Thyroid gland (tissue), 4 donors: ENCODE data around the gene AGBL4. TPM values are rescaled to one million over a fixed set of nuclear protein-coding genes. Genes with fewer than 3 reads are reported as not detected.

Experiments used
- DNase-seq, 2 donors: peaks; one replicate each; pipeline ENCODE4 v3.0.0-alpha.2; 2019
- H3K27ac ChIP-seq, 3 donors: fragments of 200-600 bp; sonication (generic); 1 replicate in 2 of 3; 2 replicates in 1 of 3; pipeline ENCODE4 v1.5.1; 2016 to 2019; ENCODE audit warnings: mild to moderate bottlenecking in 1 of 3, moderate library complexity in 1 of 3
- H3K27me3 ChIP-seq: fragments of 200-600 bp; sonication (generic); one replicate; pipeline ENCODE4 v1.5.1; 2019
- H3K36me3 ChIP-seq, 2 donors: fragments of 200-600 bp; sonication (generic); one replicate each; pipeline ENCODE4 v1.5.1; 2016 to 2019
- H3K4me1 ChIP-seq, 2 donors: fragments of 200-600 bp; sonication (generic); one replicate each; pipeline ENCODE4 v1.5.1; 2017 to 2019
- H3K4me3 ChIP-seq, 3 donors: fragments of 200-600 bp; sonication (generic); replicated peaks in 1 of 3; 1 replicate in 2 of 3; 2 replicates in 1 of 3; pipeline ENCODE4 v1.5.1; 2016; ENCODE audit warnings: mild to moderate bottlenecking in 1 of 3
- H3K9me3 ChIP-seq: fragments of 200-600 bp; sonication (generic); one replicate; pipeline ENCODE4 v1.5.1; 2017
- POLR2A ChIP-seq, 2 donors: fragments of 450-650 bp; IDR thresholded peaks; one replicate each; pipeline ENCODE4 v1.6.1; 2017; ENCODE audit warnings: antibody characterized with exemption in 2 of 2, mild to moderate bottlenecking in 2 of 2, moderate library complexity in 1 of 2
- WGBS, 2 donors: methylation state at CpG; one replicate each; pipeline ENCODE4 v1.1.5; 2017; 5-methylcytosine and 5-hydroxymethylcytosine counted together
- intact Hi-C: fragments of 100-400 bp; cut with DNase I; formaldehyde crosslinking; loops from one replicate; pipeline ENCODE4 v1.15.1; 2023
- total RNA-seq, 4 donors: library from RNA; depleted of rRNA; stranded (reverse); fragments of >200 nt; gene quantifications; one replicate each; pipeline ENCODE4 v1.2.3, GENCODE V29; 2016
- TF ChIP-seq, protein P1 (sequence below), 6 experiments: fragments of 200-600 bp in 3 of 6; fragments of 450-650 bp in 3 of 6; sonication (generic) in 3 of 6; IDR thresholded peaks; one replicate each; pipeline ENCODE4 v1.5.1; 2016 to 2019; ENCODE audit warnings: antibody characterized with exemption in 6 of 6, mild to moderate bottlenecking in 2 of 6, inconsistent platforms in 1 of 6, moderate library complexity in 1 of 6

AGBL4 gene
- total RNA-seq, 4 donors from 2014 or later, result 2.1 to 6.0 (median 4.8) TPM

GRCh38 chr1:48715921-48716320 lies 1307.8 kb downstream of the AGBL4 start:
- no peaks in the 10 kb centered on the region for H3K9me3 ChIP-seq
- H3K4me1 ChIP-seq, result no peaks in the 10 kb centered on the region
- no peak for DNase-seq
- intact Hi-C loops, result no loop called here
- H3K27me3 ChIP-seq, result no peaks in the 10 kb centered on the region
- H3K36me3 ChIP-seq, result no peaks in the 10 kb centered on the region
- 87 to 89% methylated on average over 5 of the region's 5 CpGs for WGBS, 2 donors
- no peak overlapping the region for H3K27ac ChIP-seq
- TF ChIP-seq, protein P1, sequence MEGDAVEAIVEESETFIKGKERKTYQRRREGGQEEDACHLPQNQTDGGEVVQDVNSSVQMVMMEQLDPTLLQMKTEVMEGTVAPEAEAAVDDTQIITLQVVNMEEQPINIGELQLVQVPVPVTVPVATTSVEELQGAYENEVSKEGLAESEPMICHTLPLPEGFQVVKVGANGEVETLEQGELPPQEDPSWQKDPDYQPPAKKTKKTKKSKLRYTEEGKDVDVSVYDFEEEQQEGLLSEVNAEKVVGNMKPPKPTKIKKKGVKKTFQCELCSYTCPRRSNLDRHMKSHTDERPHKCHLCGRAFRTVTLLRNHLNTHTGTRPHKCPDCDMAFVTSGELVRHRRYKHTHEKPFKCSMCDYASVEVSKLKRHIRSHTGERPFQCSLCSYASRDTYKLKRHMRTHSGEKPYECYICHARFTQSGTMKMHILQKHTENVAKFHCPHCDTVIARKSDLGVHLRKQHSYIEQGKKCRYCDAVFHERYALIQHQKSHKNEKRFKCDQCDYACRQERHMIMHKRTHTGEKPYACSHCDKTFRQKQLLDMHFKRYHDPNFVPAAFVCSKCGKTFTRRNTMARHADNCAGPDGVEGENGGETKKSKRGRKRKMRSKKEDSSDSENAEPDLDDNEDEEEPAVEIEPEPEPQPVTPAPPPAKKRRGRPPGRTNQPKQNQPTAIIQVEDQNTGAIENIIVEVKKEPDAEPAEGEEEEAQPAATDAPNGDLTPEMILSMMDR (IDR thresholded peaks at IDR 0.05), result no peak
- no peak for TF ChIP-seq POLR2A (IDR thresholded peaks at IDR 0.05)
- no peak overlapping the region for H3K4me3 ChIP-seq

- intact Hi-C loops, result no loop called here
- 86 to 91% methylated on average over 2 of the region's 2 CpGs for WGBS, 2 donors
Measured at GRCh38 chr1:48710915-48711314, 1312.8 kb downstream of the AGBL4 start.

DNA sequence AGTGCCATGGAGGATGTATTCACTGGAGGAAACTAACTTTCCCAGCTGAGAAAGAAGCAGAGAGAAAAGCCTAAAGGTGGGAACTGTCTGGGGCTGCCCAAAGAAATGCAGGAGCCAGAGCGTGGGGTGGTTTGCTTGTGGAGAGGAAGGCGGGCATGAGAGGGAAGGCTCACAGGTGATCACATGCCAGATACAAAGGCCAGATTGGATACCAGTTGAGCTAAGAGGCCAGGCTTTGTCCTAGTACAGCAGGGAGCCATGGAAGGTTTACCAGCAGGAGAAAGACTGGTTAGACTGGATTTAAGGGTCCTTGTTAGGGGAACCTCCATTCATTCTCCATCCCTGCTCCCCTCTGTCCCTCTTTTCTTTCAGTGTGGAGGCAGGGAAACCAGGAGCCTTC lies 1313.4 kb downstream of the AGBL4 start:
- intact Hi-C loops, result no loop called here
- Histone ChIP-seq H3K4me1 (no peaks in the 10 kb centered on the region), H3K36me3 (no peaks in the 10 kb centered on the region), H3K27me3 (no peaks in the 10 kb centered on the region), H3K9me3 (no peaks in the 10 kb centered on the region), H3K27ac (no peak overlapping the region), H3K4me3 (no peak overlapping the region)
- TF ChIP-seq POLR2A (IDR thresholded peaks at IDR 0.05), result no peak
- TF ChIP-seq, protein P1 (IDR thresholded peaks at IDR 0.05), result no peak
- 92 to 95% methylated on average over 2 of the region's 2 CpGs for WGBS, 2 donors
- DNase-seq, result no peak

More at GRCh38 chr1:48710915-48711314, 1312.8 kb downstream of the AGBL4 start:
- H3K27ac ChIP-seq, result no peak overlapping the region
- no peak for TF ChIP-seq POLR2A (IDR thresholded peaks at IDR 0.05)
- TF ChIP-seq, protein P1 (IDR thresholded peaks at IDR 0.05), result no peak
- H3K27me3 ChIP-seq, result no peaks in the 10 kb centered on the region
- H3K4me3 ChIP-seq, result no peak overlapping the region
- no peaks in the 10 kb centered on the region for H3K9me3 ChIP-seq
- H3K4me1 ChIP-seq, result no peaks in the 10 kb centered on the region
- H3K36me3 ChIP-seq, result no peaks in the 10 kb centered on the region
- no peak for DNase-seq

DNA sequence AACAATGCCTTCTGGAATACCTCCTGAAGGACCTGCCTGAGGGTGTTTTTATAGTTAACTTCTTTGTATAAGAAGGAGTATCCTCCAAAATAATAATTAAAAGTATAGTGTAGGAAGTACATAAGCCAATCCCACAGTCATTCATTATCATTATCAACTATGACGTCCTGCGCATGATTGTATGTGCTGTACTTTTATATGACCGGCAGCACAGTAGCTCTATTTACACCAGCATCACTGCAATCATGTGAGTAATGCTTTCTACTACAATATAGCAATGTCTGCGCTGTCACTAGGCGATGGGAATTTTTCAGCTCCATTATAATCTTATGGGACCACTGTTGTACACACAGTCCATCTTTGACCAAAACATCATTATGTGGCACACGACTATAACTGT lies 1319.0 kb downstream of the AGBL4 start:
- no peak for DNase-seq
- Histone ChIP-seq H3K27ac (no peak overlapping the region), H3K4me1 (no peaks in the 10 kb centered on the region), H3K36me3 (no peaks in the 10 kb centered on the region), H3K9me3 (no peaks in the 10 kb centered on the region), H3K27me3 (no peaks in the 10 kb centered on the region), H3K4me3 (no peak overlapping the region)
- 91 to 92% methylated on average over 6 of the region's 6 CpGs for WGBS, 2 donors
- TF ChIP-seq, protein P1 (IDR thresholded peaks at IDR 0.05), result no peak
- TF ChIP-seq POLR2A (IDR thresholded peaks at IDR 0.05), result no peak
- intact Hi-C loops, result no loop called here

DNA sequence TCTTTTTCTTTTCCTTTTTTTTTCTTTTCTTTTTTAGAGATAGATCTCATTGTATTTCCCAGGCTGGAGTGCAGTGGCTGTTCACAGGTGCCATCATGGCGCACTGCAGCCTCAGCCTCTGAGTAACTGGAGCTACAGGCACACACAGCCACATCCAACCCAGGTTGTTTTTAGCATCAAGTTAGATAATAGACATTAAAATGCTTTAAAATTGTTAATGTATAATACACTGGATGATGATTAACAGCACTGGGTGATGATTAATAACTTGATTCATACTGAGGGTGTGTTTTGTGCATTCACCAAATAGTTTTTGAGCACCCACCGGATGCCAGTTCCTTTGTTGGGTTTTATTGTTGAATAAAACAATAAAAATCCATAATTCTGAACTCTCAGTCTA lies 1322.3 kb downstream of the AGBL4 start:
- intact Hi-C loops, result no loop called here
- no peaks in the 10 kb centered on the region for H3K27me3 ChIP-seq

More for the DNA sequence above, 1322.3 kb downstream of the AGBL4 start:
- no peaks in the 10 kb centered on the region for H3K36me3 ChIP-seq
- H3K9me3 ChIP-seq, result no peaks in the 10 kb centered on the region
- H3K27ac ChIP-seq, result no peak overlapping the region
- H3K4me3 ChIP-seq, result no peak overlapping the region
- DNase-seq, result no peak
- 95 to 98% methylated on average over 2 of the region's 2 CpGs for WGBS, 2 donors
- TF ChIP-seq, protein P1 (IDR thresholded peaks at IDR 0.05), result no peak
- no peak for TF ChIP-seq POLR2A (IDR thresholded peaks at IDR 0.05)
- no peaks in the 10 kb centered on the region for H3K4me1 ChIP-seq
